ENCODE measurements around the gene GRHL1. TPM values are rescaled to one million over a fixed set of nuclear protein-coding genes. Genes with fewer than 3 reads are reported as not detected.
"Not testable (repeated sequence)": the region's sequence is repeated elsewhere in the genome, so short reads cannot be mapped to it uniquely, and the experiment has no call there.

The GRHL1 gene
- total RNA-seq, result 1.2 and 2.1 TPM in 2 replicates

GRCh38 chr2:9951522-9952285, at the start of gene GRHL1:
GRHL1 (plus strand) TSS chr2:9951693; CDS start chr2:9951834, 141 bp downstream.
- peak; percentile 98 for DNase-seq
- Mint-ChIP-seq H3K4me1 (peaks cover 13% of the 10 kb centered on the region), H3K4me3 (peak within 1 kb of the TSS; percentile 87), H3K27ac (peak within 1 kb of the TSS; percentile 80), H3K27me3 (peaks cover 56% of the 10 kb centered on the region), H3K36me3 (ENCODE audit: low read depth) (no peaks in the 10 kb centered on the region), H3K9me3 (no peaks in the 10 kb centered on the region)
- intact Hi-C loops (cut with micrococcal nuclease), result loop anchor here (1.0 to 10.0 kb wide), 2 partner anchors 25 to 137 kb away; no protein-coding TSS in a partner anchor

DNA sequence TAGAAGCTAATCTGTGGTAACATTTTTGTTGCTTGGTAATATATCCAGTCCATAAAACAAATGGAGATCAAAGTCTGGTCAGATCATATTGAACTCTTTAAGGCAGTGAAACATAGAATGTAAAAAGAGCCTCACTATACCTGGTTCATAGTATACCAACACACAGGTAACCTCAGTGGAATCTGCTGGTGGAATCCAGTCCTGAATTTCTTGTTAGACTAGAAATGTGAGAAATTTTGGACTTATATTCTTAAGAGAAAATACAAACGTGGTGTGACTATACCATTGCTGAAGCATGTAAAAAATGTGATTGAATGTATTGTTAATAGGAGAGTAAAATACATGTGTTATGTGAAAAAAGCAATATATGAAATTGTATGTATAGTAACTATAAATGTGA, 46.1 kb upstream of the GRHL1 start:
- H3K27ac Mint-ChIP-seq, result no peak overlapping the region
- no peaks in the 10 kb centered on the region for H3K9me3 Mint-ChIP-seq
- no peak for DNase-seq
- H3K36me3 Mint-ChIP-seq (ENCODE audit: low read depth), result peaks cover 3% of the 10 kb centered on the region
- peaks cover 7% of the 10 kb centered on the region for H3K4me1 Mint-ChIP-seq
- intact Hi-C loops (cut with micrococcal nuclease), result no loop called here
- no peaks in the 10 kb centered on the region for H3K27me3 Mint-ChIP-seq
- no peak overlapping the region for H3K4me3 Mint-ChIP-seq

GRCh38 chr2:9907402-9907801, 44.1 kb upstream of the GRHL1 start:
- Mint-ChIP-seq H3K4me3 (no peak overlapping the region), H3K9me3 (no peaks in the 10 kb centered on the region), H3K36me3 (ENCODE audit: low read depth) (peaks cover 8% of the 10 kb centered on the region), H3K4me1 (peaks cover 7% of the 10 kb centered on the region), H3K27ac (no peak overlapping the region), H3K27me3 (no peaks in the 10 kb centered on the region)
- DNase-seq, result no peak
- intact Hi-C loops (cut with micrococcal nuclease), result no loop called here

DNA sequence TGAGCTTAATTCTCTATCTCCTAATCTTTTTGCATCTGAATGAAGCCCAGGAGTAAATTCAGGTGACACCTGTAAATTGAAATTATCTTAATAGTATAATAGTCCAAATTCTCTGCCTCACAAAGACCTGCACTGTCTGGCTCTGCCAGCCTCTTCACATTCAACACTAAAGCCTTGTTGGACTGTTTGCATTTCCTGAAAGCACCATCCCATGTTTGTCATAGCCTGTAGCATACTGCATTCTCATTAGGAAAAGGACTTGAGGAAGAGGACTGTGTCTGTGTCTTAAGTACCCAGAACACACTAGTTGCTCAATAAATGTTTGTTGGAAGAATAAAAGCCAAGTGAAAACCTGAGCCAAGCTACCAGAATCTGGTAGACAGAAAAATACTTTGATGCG, 42.9 kb upstream of the GRHL1 start:
- H3K9me3 Mint-ChIP-seq, result no peaks in the 10 kb centered on the region
- no peaks in the 10 kb centered on the region for H3K27me3 Mint-ChIP-seq
- intact Hi-C loops (cut with micrococcal nuclease), result no loop called here
- H3K4me1 Mint-ChIP-seq, result peaks cover 7% of the 10 kb centered on the region
- no peak for DNase-seq
- peaks cover 14% of the 10 kb centered on the region for H3K36me3 Mint-ChIP-seq (ENCODE audit: low read depth)
- H3K4me3 Mint-ChIP-seq, result no peak overlapping the region
- no peak overlapping the region for H3K27ac Mint-ChIP-seq

- intact Hi-C loops (cut with micrococcal nuclease), result no loop called here
- no peaks in the 10 kb centered on the region for H3K9me3 Mint-ChIP-seq
- no peaks in the 10 kb centered on the region for H3K27me3 Mint-ChIP-seq
- no peak overlapping the region for H3K4me3 Mint-ChIP-seq
- peaks cover 18% of the 10 kb centered on the region for H3K36me3 Mint-ChIP-seq (ENCODE audit: low read depth)
- no peak overlapping the region for H3K27ac Mint-ChIP-seq
- no peak for DNase-seq
- H3K4me1 Mint-ChIP-seq, result peaks cover 7% of the 10 kb centered on the region
These were observed 42.4 kb upstream of the GRHL1 start for GRCh38 chr2:9909106-9909505.

GRCh38 chr2:9910699-9911098, 40.8 kb upstream of the GRHL1 start:
- peaks cover 15% of the 10 kb centered on the region for H3K4me1 Mint-ChIP-seq
- intact Hi-C loops (cut with micrococcal nuclease), result no loop called here
- no peak for DNase-seq
- H3K36me3 Mint-ChIP-seq (ENCODE audit: low read depth), result peaks cover 26% of the 10 kb centered on the region
- H3K27ac Mint-ChIP-seq, result no peak overlapping the region
- no peaks in the 10 kb centered on the region for H3K9me3 Mint-ChIP-seq
- H3K27me3 Mint-ChIP-seq, result no peaks in the 10 kb centered on the region
- H3K4me3 Mint-ChIP-seq, result no peak overlapping the region

DNA sequence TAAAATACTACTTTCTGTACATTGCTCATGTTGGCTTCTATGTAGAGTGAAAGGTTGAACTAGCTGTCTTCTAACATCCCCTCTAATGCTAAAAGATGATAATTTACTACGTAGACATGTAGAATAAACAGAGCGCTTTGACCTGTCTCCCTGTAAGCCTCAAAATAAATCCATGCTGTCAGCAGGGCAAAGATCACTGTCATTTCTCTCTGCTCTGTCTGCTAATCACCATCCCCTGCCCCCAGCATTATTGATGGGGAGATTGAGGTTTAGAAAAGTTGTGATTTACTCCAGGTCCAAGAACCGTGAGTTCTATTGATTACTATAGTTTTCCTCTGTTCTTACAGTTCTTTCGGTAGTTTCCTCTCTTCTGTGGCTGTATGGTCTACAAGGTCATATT, 39.0 kb upstream of the GRHL1 start:
- Mint-ChIP-seq H3K9me3 (no peaks in the 10 kb centered on the region), H3K4me3 (no peak overlapping the region)

GRCh38 chr2:9914384-9915065, 37.0 kb upstream of the GRHL1 start:
- H3K9me3 Mint-ChIP-seq, result no peaks in the 10 kb centered on the region
- peaks cover 8% of the 10 kb centered on the region for H3K4me1 Mint-ChIP-seq
- intact Hi-C loops (cut with micrococcal nuclease), result no loop called here
- no peak overlapping the region for H3K4me3 Mint-ChIP-seq
- no peaks in the 10 kb centered on the region for H3K27me3 Mint-ChIP-seq
- H3K27ac Mint-ChIP-seq, result no peak overlapping the region
- peak; percentile 64 for DNase-seq
- peaks cover 32% of the 10 kb centered on the region for H3K36me3 Mint-ChIP-seq (ENCODE audit: low read depth)

More for the DNA sequence above, 39.0 kb upstream of the GRHL1 start:
- DNase-seq, result no peak
- H3K27ac Mint-ChIP-seq, result no peak overlapping the region
- H3K36me3 Mint-ChIP-seq (ENCODE audit: low read depth), result peaks cover 31% of the 10 kb centered on the region
- intact Hi-C loops (cut with micrococcal nuclease), result no loop called here
- H3K27me3 Mint-ChIP-seq, result no peaks in the 10 kb centered on the region
- H3K4me1 Mint-ChIP-seq, result peaks cover 13% of the 10 kb centered on the region

DNA sequence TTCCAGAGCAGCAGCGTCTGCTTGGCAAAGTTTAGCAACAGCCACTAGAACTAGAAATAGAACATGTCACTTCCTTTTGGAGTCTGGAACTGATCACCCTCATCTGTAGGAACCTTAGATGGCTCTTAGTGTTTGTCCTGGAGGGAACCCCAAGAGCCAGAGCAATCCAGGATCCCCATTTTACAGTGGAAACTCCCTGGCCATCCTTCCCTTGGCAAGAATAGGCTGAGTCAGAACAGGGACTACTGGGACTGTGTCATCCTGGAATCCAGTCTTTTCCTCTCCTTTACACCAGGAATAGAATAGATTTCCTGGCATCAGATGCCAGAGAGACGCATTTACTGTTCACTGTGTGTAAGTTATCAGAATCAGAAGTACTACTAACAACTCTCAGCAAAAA, 33.2 kb upstream of the GRHL1 start:
- Mint-ChIP-seq H3K9me3 (no peaks in the 10 kb centered on the region), H3K4me1 (peaks cover 8% of the 10 kb centered on the region), H3K27ac (no peak overlapping the region), H3K36me3 (ENCODE audit: low read depth) (peaks cover 31% of the 10 kb centered on the region), H3K4me3 (no peak overlapping the region), H3K27me3 (no peaks in the 10 kb centered on the region)
- DNase-seq, result no peak
- intact Hi-C loops (cut with micrococcal nuclease), result no loop called here

GRCh38 chr2:9919512-9919911, 32.0 kb upstream of the GRHL1 start:
- intact Hi-C loops (cut with micrococcal nuclease), result no loop called here
- peaks cover 21% of the 10 kb centered on the region for H3K36me3 Mint-ChIP-seq (ENCODE audit: low read depth)
- H3K9me3 Mint-ChIP-seq, result no peaks in the 10 kb centered on the region
- no peak overlapping the region for H3K4me3 Mint-ChIP-seq
- no peak for DNase-seq
- H3K4me1 Mint-ChIP-seq, result peaks cover 3% of the 10 kb centered on the region
- no peaks in the 10 kb centered on the region for H3K27me3 Mint-ChIP-seq
- H3K27ac Mint-ChIP-seq, result no peak overlapping the region

GRCh38 chr2:9927020-9927419, 24.5 kb upstream of the GRHL1 start:
- H3K4me3 Mint-ChIP-seq; H3K9me3 Mint-ChIP-seq; DNase-seq; H3K4me1 Mint-ChIP-seq; intact Hi-C loops (cut with micrococcal nuclease); H3K27ac Mint-ChIP-seq; H3K27me3 Mint-ChIP-seq: not testable (repeated sequence)
- peaks cover 48% of the 10 kb centered on the region for H3K36me3 Mint-ChIP-seq (ENCODE audit: low read depth)

GRCh38 chr2:9937258-9937657, 14.2 kb upstream of the GRHL1 start:
- H3K27ac Mint-ChIP-seq, result no peak overlapping the region
- H3K36me3 Mint-ChIP-seq (ENCODE audit: low read depth), result peaks cover 9% of the 10 kb centered on the region
- no peaks in the 10 kb centered on the region for H3K9me3 Mint-ChIP-seq
- intact Hi-C loops (cut with micrococcal nuclease), result no loop called here
- peaks cover 3% of the 10 kb centered on the region for H3K4me1 Mint-ChIP-seq
- H3K4me3 Mint-ChIP-seq, result no peak overlapping the region
- DNase-seq, result no peak
- H3K27me3 Mint-ChIP-seq, result peaks cover 7% of the 10 kb centered on the region

DNA sequence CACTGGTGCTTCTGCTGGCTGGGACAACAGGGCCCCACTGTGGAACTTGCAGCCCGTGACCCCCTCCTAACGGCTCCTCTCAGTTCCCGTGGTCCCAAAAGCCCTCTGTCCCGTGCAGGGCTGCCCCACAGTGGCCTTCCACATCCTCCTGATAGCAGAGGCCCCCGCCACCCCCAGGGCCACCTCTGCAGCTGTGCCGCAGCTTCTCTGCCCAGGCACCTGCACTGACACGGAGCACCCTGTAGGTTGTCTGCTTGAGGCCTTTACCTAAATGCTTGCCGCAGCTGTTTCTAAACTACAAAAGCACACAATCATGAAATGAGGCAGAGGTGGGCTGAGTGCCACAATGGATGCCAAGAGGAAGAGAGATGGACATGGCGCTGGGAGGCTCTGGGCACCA, 13.5 kb upstream of the GRHL1 start:
- DNase-seq, result no peak
- Mint-ChIP-seq H3K4me3 (no peak overlapping the region), H3K27ac (no peak overlapping the region), H3K27me3 (peaks cover 9% of the 10 kb centered on the region), H3K4me1 (peaks cover 3% of the 10 kb centered on the region), H3K9me3 (no peaks in the 10 kb centered on the region), H3K36me3 (ENCODE audit: low read depth) (peaks cover 9% of the 10 kb centered on the region)
- intact Hi-C loops (cut with micrococcal nuclease), result no loop called here

DNA sequence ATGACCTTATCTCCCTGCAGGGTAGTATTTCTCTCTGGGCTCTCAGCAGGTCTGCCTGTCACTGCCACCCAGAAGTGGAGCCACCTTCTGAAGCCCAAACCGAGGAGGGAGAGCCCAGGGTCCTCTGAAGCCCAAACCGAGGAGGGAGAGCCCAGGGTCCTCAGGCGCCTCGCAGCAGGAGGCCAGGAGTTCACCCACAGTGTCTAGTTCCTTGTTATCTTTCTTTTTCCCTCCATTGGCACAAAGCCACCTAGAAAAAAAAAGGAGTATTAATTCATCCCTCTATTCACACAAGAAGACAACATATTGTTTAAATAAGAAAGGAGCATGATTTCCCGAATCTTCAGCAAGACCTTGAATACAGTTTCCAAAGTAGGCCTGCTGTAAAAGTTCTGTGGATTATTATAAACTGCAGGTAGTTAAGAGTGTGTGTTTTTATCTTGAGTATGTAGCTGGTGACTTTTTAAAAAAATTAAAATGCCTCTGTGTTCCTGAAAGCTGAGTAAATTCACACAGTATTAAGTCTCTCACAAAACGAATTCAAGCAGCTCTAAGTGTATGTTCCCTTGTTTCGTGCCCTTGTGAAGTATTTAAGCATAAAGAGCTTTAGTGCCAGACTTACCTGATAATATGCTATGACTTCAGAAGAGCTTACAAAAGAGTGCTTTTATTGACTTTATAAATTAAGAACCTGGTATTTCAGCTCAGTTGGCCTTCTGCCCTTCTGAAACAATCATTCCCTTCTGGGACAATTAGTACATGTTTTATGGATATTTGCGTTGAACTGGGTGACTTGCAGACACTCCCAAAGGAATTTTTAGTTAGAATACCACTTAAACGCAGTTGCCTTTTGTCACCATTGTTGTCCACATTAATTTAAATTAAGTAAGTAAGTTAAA, 11.7 kb upstream of the GRHL1 start:
- Mint-ChIP-seq H3K36me3 (ENCODE audit: low read depth) (peaks cover 1% of the 10 kb centered on the region), H3K9me3 (no peaks in the 10 kb centered on the region), H3K27me3 (peaks cover 9% of the 10 kb centered on the region), H3K27ac (no peak overlapping the region), H3K4me3 (no peak overlapping the region), H3K4me1 (peaks cover 3% of the 10 kb centered on the region)
- no peak for DNase-seq
- intact Hi-C loops (cut with micrococcal nuclease), result no loop called here

Data from activated CD4-positive, alpha-beta T cell treated with anti-CD3 and anti-CD28 coated beads, Interleukin-2, amount 10 ng/mL, durations not matched to agents 24 days and 14 days (primary cell).